ENCODE results near the gene L1CAM.

Gene L1CAM, protein sequence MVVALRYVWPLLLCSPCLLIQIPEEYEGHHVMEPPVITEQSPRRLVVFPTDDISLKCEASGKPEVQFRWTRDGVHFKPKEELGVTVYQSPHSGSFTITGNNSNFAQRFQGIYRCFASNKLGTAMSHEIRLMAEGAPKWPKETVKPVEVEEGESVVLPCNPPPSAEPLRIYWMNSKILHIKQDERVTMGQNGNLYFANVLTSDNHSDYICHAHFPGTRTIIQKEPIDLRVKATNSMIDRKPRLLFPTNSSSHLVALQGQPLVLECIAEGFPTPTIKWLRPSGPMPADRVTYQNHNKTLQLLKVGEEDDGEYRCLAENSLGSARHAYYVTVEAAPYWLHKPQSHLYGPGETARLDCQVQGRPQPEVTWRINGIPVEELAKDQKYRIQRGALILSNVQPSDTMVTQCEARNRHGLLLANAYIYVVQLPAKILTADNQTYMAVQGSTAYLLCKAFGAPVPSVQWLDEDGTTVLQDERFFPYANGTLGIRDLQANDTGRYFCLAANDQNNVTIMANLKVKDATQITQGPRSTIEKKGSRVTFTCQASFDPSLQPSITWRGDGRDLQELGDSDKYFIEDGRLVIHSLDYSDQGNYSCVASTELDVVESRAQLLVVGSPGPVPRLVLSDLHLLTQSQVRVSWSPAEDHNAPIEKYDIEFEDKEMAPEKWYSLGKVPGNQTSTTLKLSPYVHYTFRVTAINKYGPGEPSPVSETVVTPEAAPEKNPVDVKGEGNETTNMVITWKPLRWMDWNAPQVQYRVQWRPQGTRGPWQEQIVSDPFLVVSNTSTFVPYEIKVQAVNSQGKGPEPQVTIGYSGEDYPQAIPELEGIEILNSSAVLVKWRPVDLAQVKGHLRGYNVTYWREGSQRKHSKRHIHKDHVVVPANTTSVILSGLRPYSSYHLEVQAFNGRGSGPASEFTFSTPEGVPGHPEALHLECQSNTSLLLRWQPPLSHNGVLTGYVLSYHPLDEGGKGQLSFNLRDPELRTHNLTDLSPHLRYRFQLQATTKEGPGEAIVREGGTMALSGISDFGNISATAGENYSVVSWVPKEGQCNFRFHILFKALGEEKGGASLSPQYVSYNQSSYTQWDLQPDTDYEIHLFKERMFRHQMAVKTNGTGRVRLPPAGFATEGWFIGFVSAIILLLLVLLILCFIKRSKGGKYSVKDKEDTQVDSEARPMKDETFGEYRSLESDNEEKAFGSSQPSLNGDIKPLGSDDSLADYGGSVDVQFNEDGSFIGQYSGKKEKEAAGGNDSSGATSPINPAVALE

DNA sequence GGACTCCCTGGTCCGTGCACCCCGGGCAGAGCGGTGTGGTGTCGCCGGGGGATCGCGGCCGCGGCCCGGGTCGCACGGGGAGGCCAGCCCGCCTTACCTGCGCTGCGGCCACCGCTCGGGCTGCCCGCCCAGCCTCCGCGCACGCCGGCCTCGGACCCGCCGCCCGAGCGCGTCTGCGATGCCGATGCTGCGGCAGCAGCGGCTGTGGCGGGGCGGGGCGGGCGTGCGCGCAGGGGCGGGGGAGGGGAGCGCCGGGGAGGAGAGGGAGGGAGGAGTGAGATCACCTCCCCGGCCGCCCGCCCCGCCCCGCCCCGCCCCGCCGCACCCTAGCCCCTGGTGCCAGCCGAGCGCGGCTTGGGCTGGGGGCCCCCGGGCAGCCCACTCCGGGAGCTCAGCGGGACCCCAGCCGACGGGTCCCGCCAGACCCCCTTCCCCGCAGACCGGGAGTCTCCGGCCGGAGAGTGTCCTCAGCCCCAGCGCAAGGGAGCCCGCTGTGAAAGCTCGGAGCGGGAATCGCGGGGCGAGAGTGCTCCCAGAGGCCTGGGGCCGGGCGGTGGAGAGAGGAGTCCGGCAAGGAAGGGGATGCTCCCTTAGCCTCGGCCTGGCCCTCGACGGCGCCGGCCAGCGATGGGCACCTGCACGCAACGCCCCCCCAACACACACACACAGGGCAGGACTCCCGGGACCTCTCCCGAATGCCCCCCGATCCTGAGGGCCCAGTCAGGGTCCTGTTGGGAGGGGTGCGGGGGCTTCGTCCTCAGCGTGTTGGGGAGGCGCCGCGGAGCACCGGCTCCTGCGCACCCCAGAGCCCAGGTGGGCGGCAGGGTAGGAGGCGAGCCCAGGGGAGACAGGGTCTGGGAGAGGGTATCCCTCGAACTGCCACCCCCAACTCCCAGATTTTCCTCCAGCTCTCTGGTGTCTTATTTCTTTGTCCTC, at the start of gene L1CAM:
Gene L1CAM (minus strand): TSS at position 206 of the 936 bp plus-strand sequence. CDS start 10,337 bp downstream, outside the sequence.
- peak in 1 of 2 experiments; percentile 61 for DNase-seq

DNA sequence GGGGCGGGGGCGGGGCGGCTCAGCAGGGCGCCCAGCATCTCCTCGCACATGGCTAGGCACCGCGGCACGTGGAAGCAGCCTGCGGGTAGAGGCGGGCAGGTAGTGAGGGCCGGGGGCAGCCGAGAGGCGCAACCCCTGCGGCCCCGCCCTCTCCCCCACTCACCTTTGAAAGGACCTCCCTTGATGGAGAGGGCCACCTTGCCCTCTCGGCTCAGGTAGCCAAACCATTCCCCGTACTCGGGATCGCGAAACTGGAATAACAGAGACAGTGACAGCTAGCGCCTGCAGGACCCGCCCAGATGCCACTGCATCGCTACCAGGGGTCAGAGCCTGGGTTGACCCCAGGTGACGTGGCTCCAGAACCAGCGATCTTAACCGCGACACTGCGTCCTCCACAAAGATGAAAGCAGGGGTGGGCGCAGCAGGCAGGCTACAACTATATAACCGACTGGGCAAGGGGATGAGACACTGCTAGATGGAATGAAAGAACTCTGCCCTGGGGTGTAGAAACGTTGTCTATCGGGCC, 49.4 kb upstream of the L1CAM start:
- no peak for DNase-seq

DNA sequence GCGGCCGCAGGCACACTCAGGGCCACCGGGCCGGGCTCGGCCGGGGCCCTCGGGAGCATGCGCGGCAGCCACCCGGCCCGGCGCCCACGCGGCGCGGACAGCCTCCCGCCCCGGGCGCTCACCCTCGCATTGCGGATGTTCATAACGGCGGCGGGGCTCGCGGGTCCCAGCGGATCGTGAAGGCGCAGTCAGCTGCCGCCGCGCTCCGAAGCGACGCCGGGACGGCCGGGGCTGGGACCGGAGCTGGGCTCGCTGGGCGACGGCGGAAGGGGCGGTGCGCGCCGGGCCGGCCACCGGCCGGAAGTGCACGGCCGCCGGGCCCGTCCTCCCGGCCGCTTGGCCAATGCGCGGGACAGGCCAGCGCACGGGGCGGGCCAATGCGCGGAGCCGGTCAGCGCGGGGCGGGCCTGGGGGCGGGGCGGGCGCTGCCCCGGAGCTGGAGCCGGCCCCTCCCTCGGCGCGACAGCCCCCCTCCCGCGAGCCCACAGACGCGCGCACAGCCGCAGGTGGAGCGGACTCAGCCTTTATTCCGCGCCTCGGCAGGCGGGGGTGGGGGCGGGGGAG, 48.9 kb upstream of the L1CAM start, which contains the start of gene NAA10:
Gene NAA10 (minus strand): TSS at position 276 of the 564 bp plus-strand sequence. CDS start 133 bp downstream, at position 143.
- peak in 1 of 2 experiments; percentile 91 for DNase-seq

DNA sequence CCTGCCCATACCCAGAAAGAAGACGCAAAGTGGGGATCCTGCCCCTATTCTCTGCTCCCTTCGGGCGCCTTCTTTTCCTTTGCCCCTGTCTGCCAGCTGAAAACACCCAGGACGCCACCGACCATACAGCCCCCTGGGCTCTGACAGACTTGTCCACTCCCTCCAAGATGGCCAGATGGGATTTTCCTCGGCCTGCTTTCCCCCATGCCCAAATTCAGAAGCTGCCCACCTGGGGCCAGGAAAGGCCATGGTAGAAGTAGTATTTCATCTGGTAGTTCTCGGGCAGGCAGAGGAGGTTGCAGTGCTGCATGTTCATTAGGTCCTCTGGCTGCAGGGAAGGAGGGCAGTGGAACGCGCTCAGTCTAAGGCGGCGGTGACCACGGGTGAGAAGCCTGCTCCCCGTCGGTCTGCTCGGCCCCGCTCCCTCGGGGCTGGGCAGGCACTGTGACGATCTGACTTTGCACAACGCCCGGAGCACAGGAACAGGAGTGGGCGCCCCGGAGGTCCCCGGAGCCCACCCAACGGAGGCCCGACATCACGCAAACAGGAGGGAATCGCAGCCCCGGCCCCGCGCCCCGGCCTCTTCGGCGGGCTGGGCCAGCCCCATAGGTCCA, 48.3 kb upstream of the L1CAM start:
- DNase-seq = no peak

DNA sequence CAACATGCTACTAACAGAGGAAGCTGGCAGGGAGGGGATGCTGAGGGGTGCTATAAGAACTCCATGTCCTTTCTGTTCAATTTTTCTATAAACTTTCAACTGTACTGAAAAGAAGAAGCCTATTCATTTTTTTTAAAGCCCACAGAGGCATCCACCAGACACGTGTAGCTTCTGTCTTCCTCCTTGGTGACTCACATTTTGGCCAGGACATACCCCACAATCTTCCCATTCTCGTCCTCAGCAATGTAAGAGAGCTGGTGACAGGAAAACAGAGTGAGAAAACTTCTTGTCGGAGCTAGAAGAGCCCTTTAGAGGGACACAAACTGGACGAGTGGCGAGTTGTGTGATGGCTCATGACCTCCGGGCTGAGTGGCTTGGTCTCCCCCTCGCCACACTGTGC, 47.8 kb upstream of the L1CAM start:
- DNase-seq = no peak

DNA sequence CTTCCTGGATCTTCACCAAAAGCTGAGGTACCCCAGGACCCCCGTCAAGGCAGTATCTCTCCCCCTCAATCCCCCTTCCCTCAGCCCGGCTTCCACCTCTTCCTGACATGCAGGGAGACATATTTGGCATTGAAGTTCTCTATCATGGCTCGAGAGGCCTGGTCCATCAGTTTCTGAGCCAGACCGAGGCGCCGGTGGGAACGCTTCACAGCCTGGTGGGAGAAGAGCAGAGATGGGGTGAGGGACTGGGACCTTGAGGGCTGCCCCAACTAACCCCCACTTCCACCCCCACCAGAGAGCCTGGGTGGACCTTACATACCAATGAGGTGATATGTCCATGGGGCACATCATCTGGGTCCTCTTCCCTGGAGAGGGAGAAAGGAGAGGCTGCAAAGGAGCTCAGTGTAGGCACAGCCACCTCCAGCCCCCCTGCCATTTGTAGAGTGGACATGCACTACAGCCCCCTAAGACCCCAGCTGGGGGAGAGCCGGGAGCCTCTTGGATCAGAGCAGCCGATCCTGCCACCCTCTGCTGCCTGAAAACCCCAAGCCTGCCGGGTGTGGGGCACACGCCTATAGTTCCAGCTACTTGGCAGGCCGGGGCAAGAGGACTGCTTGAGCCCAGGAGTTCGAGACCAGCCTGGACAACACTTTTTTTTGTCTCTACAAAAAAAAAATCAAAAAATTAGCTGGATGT, 46.4 kb upstream of the L1CAM start:
- no peak for DNase-seq

DNA sequence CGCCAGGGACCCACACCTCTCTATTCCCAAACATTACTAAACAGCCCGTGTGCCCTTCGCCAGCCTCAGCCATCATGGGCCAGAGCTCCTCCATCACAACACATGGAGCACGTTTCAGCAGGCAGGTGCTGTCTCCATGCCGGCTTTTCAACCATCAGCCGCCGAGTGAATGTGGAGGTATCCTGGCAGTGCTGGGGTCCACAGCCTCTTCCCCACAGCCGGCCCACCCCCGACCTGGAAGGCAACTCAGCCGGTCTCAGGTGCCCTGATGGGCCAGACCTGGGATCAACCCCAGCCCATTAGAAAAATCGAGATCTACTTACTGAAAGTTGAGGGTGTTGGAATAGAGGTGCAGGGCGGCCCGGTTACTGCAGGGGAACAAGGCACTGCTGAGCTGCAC, 45.8 kb upstream of the L1CAM start:
- no peak for DNase-seq

DNA sequence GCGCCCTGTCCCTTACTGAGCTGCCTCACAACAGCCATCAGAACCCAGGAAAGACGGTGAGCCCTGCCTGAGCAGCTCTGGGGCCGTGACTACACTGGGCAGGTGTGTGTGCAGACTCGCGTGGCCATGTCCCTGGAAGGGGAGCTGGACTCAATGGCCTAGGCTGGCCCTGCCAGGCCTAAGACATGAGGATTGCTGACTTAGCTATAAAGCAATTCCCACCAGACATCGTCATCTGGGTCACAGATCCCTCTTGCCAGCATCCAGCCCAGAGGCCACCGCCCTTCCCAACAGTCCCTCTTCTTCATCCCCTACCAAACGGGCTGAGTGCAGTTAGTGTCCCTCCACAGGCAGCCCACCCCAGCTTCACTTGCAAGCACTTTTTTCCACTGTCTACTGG, 45.2 kb upstream of the L1CAM start:
- no peak for DNase-seq

DNA sequence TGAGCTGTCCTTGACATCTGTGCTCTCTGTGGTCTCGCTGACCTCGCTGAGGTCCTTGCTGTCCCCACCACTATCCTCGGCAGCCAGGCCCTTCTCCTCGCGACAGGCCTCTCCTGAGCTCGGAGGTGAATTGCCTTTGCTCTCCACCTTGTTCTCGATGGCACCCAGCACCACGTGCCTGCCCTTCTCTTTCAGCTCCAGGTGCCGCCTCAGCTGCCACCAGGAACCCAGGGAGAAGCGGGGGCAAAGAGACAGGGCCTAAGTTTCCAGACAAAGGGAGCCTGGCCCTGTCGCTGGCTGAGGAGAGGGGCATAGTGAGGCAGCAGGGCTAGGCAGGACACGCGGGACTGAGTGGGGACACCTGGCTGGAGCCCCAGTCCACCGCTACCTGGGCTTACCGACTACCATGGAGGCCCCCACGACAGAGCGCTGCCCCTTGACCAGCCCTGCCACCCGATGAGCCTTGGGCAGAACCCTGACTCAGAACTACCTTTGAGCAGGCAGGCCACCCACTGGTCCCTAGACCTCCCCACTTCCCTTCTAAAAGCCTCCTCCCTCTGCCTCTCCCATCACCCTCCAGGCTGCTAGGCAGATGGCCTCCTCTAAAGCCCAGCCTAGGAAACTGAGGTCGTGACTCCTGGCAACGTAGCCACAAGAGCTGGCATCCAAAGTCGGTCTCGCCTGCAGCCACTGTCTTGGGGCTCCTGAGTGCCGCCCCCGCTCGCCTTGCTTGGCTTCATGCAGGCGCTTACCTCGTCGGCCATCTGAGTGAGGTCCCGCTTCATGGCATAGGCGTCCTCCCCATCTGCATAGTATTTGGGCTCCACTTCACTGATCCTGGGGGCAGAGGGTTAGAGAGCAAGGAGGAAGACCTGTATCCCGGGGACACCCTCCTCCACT, 44.3 kb upstream of the L1CAM start:
- no peak for DNase-seq

DNA sequence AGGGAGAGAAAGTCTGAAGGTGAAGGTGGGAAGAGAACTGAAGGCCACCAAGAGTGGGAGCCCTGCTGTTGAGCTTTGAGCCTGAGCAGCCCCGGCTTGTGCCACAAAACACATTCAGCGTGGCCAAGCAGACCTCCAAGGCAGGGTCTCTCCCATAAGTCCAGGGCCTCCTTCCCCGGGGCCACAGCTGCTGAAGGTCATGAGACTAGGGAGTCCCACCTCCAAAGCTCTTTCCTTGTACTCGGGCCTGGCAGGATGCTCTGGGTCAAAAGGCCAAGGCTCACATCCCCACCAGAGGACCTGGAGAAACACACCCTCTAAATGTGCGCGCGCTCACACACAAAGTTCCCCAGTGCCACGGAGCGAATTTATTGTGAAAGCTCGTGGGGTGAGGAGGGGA, 43.6 kb upstream of the L1CAM start:
- no peak for DNase-seq

DNA sequence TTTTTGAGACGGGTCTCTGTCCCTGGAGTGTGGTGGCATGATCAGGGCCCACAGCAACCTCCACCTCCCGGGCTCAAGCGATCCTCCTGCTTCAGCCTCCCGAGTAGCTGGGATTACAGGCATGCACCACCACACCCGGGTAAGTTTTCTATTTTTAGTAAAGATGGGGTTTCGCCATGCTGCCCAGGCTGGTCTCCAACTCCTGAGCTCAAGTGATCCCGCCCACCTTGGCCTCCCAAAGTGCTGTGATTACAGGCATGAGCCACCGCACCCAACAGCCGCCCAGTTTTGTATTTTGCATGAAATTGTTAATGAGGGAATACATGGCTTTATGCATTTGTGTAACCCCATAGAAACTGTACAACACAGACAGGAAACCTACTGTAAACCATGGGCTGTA, 42.9 kb upstream of the L1CAM start:
- DNase-seq = no peak

DNA sequence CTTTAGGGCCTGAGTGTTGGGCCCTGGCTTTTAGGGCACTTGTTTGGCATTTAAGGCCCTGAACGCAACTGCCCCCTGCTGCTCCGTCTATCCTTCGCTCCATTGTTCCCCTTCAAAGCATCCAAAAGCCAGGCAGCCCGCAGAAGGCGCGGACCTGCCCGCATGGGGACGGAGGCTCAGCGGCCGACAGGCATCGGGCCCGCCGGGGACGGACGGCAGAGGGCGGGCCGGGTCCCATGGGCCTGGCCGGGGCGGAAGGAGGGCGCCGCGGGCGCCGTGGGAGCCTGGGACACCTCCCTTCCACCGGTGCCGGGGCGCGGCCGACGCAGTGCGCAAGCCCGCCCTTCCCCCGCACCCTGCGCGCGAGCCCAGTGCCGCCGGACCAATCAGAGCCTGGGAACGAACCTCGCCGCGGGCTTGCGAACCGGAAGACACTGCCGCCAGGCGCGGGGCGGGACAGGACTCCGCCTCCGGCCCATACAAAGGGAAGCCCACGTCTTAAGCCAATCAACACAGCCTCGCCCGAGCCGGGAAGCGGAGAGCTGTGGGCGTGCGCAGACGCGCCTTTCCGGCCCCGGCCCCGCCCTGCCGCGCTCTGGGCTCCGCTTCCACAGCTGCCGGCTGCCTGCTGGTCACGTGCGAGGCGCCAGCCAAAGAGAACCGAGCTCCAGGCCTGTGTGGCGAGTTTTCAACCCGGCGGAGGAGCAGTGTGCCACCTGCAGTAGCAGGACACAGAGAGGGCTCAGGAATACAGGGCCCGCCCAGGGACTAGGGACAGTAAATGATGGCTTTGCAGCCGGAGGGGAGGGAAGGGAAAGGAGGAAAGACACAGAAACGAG, 42.2 kb upstream of the L1CAM start:
- peak; percentile 97 to 98 for DNase-seq

DNA sequence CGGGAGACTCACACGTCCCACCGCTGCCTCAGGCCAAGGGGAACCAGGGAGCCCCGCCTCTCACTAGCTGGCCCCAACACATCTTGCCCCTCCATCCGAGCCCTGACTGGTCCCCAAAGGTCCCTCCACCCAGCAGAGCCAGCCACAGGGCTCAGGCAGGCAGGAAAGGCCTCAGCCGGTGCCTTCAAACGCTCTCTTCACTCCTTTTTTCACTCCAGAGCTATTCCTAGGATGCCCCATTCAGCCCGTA, 41.6 kb upstream of the L1CAM start:
- DNase-seq = no peak

DNA sequence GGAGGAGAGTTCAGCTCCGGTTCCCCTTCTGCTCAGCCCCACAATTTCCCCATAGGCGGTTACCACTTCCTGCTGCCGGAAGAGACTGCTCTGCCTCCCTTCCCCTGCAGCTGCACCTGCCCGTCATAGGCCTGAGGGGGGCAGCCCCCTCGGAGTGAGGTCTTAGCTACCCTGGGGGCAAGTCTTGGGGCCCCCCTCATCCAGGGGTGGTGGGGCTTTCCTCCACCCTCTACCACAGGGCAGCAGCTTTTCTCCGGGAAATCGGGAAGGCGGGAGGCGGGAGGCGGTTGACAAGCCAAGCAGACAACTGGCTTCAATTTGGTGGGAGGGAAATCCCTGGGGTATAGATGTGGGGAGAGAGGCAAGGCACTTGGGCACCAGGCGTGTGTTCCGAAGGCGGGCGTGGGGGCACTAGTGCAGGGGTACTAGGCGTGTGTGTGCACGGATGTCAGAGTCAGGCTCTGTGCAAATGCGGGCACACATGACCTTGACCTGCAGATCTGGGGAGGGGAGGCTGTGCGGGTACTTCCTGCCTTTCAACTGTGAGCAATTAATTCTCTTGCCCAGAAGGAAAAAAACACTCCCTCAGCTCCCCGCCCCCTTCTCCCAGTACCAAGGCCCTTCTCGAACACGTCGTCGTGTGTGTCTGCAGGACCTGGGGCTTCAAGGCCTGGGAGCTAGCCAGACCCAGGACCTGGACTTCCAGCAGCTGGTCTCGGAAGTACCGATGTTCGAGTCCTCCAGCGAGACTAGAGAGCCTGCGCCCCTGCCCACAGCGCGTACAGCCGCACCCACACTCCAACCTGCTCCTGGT, 41.1 kb upstream of the L1CAM start:
- DNase-seq = peak; percentile 50 to 79

DNA sequence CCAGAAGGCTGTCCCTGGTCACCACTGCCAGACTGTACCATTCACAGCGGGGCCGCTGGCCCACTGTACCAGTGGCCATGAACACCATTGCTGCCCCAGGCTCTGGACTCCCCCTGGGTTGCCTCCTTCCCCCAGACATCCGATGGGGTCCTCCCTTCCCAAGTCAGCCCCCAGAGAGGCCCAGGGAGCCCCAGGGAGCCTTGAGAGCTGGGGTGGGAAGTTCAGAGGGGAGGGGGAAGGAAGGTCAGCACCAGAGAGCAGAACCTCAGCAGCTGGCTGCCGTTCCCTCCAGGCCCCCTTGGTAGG, 40.5 kb upstream of the L1CAM start:
- peak in 1 of 2 experiments; percentile 51 for DNase-seq

DNA sequence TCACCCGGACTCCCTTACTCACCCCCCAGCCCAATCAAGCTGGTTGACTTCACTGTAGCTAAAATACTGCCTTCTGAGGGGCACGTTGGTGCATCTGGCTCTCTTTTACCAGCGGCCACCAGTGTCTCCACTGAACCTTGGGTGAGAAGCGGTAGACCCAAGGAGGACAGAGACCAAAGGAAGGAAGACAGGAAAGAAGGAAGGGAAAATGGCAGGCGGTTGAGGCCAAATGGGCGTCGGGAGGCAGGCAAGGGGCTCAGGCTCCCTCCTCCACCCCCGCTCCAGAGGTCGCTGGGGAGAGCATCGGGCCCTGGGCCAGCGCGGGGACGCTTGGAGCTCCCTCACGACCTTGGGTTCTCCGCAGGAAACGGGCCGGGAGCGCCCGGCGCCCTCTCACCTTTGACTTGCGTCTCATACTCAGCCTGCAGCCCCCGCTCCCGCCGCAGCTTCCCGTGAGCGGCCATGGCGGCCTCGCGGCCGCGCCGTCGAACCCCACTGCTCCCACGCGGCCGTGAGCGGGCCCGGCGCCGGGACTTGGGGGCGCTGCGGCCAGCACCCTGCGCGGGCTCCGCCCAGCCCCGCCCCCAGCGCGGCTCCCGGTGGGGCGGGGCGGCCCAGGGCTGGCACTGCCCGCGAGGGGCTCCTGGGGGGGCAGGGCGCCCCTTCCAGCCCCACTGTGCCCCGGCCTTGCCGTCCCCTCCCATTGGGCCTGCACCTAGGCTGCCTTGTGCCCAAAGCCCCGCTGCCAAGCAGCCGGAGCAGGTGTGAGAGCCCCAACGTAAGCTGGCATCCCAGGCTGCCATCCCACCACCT, 40.0 kb upstream of the L1CAM start, which contains the start of gene ARHGAP4:
Gene ARHGAP4 (minus strand): TSS at position 526 of the 813 bp plus-strand sequence. CDS start 62 bp downstream, at position 464.
- peak in 1 of 2 experiments; percentile 48 for DNase-seq

DNA sequence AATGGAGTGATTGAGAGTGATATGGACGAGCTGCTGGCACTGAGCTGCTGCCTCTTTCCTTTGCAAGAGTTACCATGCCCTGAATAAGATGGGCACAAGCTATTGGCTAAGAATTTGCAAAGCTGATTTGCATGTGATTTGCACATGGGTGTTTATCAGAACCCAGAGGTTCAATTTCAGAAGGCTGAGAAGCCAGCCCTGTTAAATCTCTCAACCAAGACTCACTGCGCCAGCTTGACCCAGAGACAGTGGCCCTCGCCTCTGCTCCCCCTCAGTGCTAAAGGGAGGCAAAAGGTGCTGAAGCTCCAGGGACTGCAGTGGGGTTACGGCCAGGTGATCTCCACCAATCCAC, 39.4 kb upstream of the L1CAM start:
- peak; percentile 92 to 93 for DNase-seq
